Mesodermal cell (in vitro differentiated cells): Measurements from ENCODE around the gene CDC7.
A peak's percentile ranks its signal among the peaks of the same experiment; 100 is the strongest.

Source experiments
- H3K27ac ChIP-seq: 2 replicates; pipeline ENCODE4 v1.7.0; 2013; ENCODE audit warnings: mild to moderate bottlenecking, low read depth, low read length, moderate library complexity; ENCODE audit not compliant: severe bottlenecking
- H3K36me3 ChIP-seq: 2 replicates; pipeline ENCODE4 v1.7.1; 2013; ENCODE audit warnings: mild to moderate bottlenecking, low read length, moderate library complexity; ENCODE audit not compliant: control insufficient read depth, insufficient read depth
- H3K4me1 ChIP-seq: one replicate; pipeline ENCODE4 v1.7.1; 2013; ENCODE audit warnings: mild to moderate bottlenecking, low read length; ENCODE audit not compliant: insufficient read depth, control insufficient read depth, poor library complexity, severe bottlenecking
- H3K4me3 ChIP-seq: 2 replicates; pipeline ENCODE4 v1.7.0; 2013; ENCODE audit warnings: low read length, control low read depth, mild to moderate bottlenecking; ENCODE audit not compliant: insufficient read depth, poor library complexity, severe bottlenecking; ENCODE audit errors: extremely low read depth
- H3K9me3 ChIP-seq: 2 replicates; pipeline ENCODE4 v1.7.1; 2013; ENCODE audit warnings: mild to moderate bottlenecking, low read length, moderate library complexity; ENCODE audit not compliant: control insufficient read depth
- WGBS, 2 experiments: methylation state at CpG; one replicate each; pipeline ENCODE4 v1.1.5; 2013; ENCODE audit warnings: missing lambda C conversion rate in 2 of 2; ENCODE audit not compliant: insufficient coverage in 2 of 2; 5-methylcytosine and 5-hydroxymethylcytosine counted together

CDC7 gene

GRCh38 chr1:91499346-91499745, 1.3 kb upstream of the CDC7 start:
- Histone ChIP-seq H3K36me3 (no peaks in the 10 kb centered on the region), H3K9me3 (no peaks in the 10 kb centered on the region), H3K27ac (no peak overlapping the region), H3K4me3 (no peak overlapping the region), H3K4me1 (peaks cover 3% of the 10 kb centered on the region)
- WGBS, 2 experiments, result 100% methylated on average over 1 to 2 of the region's 2 CpGs

GRCh38 chr1:91499904-91500755, 521 bp upstream of the CDC7 start:
- 26 to 31% methylated on average over 6 to 13 of the region's 14 CpGs for WGBS, 2 experiments
- peak overlapping the region; percentile 97 for H3K27ac ChIP-seq
- H3K36me3 ChIP-seq, result no peaks in the 10 kb centered on the region

GRCh38 chr1:91501523-91501851, 836 bp downstream of the CDC7 start:
- peaks cover 7% of the 10 kb centered on the region for H3K4me1 ChIP-seq
- 0% methylated on average over 4 to 6 of the region's 9 CpGs for WGBS, 2 experiments
- peak overlapping the region; percentile 57 for H3K4me3 ChIP-seq
- no peaks in the 10 kb centered on the region for H3K9me3 ChIP-seq
- peak overlapping the region; percentile 97 for H3K27ac ChIP-seq
- no peaks in the 10 kb centered on the region for H3K36me3 ChIP-seq

More at GRCh38 chr1:91499904-91500755, 521 bp upstream of the CDC7 start:
- Histone ChIP-seq H3K4me3 (peak overlapping the region; percentile 57), H3K9me3 (no peaks in the 10 kb centered on the region), H3K4me1 (peaks cover 3% of the 10 kb centered on the region)

- Histone ChIP-seq H3K27ac (peak overlapping the region; percentile 97), H3K36me3 (no peaks in the 10 kb centered on the region), H3K9me3 (no peaks in the 10 kb centered on the region), H3K4me3 (peak overlapping the region; percentile 57), H3K4me1 (peaks cover 7% of the 10 kb centered on the region)
- 7 to 41% methylated on average over 3 to 4 of the region's 5 CpGs for WGBS, 2 experiments
Measured at GRCh38 chr1:91501971-91502671, 1.5 kb downstream of the CDC7 start.

GRCh38 chr1:91502672-91503184, 2.1 kb downstream of the CDC7 start:
- 43% methylated on average over 1 of the region's 2 CpGs; no CpG with 5 or more reads in 1 of the 2 experiments for WGBS, 2 experiments
- no peak overlapping the region for H3K4me3 ChIP-seq
- no peak overlapping the region for H3K27ac ChIP-seq
- no peaks in the 10 kb centered on the region for H3K9me3 ChIP-seq
- H3K36me3 ChIP-seq, result no peaks in the 10 kb centered on the region
- peaks cover 7% of the 10 kb centered on the region for H3K4me1 ChIP-seq

DNA sequence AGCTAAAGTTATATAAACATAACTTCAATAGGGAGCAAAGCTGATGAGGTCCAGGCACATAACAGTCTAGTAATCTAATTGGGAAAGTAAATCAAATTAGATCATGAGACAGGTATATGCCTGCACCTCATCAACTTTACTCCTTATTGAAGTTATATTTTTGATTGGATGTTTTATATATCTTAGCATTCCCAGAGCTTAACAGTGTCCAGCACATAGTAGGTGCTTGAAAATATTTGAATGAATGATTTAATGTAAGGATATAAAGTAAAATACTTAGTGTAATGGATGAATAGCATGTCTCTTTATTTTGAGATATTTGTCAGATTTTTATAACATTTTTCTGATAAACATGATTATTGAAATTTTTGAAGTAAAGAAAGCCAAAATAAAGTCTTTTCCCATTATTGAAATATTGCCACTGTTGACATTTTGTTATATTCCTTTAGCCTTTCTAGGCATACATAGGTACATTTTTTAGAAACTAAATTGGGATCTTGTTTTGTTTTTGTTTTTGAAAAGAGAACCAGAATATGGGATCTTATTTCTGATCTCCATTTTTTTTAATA, 2.8 kb downstream of the CDC7 start:
- no peaks in the 10 kb centered on the region for H3K9me3 ChIP-seq
- H3K4me1 ChIP-seq, result peaks cover 7% of the 10 kb centered on the region
- no peak overlapping the region for H3K27ac ChIP-seq
- H3K4me3 ChIP-seq, result no peak overlapping the region
- peaks cover 4% of the 10 kb centered on the region for H3K36me3 ChIP-seq

GRCh38 chr1:91503975-91504530, 3.4 kb downstream of the CDC7 start:
- Histone ChIP-seq H3K4me1 (peaks cover 7% of the 10 kb centered on the region), H3K36me3 (peaks cover 10% of the 10 kb centered on the region), H3K9me3 (no peaks in the 10 kb centered on the region), H3K27ac (no peak overlapping the region), H3K4me3 (no peak overlapping the region)
- WGBS, 2 experiments, result 83 to 88% methylated on average over 1 of the region's 1 CpG

- Histone ChIP-seq H3K27ac (no peak overlapping the region), H3K36me3 (peaks cover 18% of the 10 kb centered on the region), H3K4me3 (no peak overlapping the region), H3K4me1 (peaks cover 5% of the 10 kb centered on the region), H3K9me3 (no peaks in the 10 kb centered on the region)
- 83 to 85% methylated on average over 2 of the region's 3 CpGs for WGBS, 2 experiments
Measured at GRCh38 chr1:91505086-91505485, 4.4 kb downstream of the CDC7 start.

GRCh38 chr1:91506071-91506470, 5.4 kb downstream of the CDC7 start:
- no peaks in the 10 kb centered on the region for H3K9me3 ChIP-seq
- H3K36me3 ChIP-seq, result peaks cover 18% of the 10 kb centered on the region
- H3K4me3 ChIP-seq, result no peak overlapping the region
- H3K4me1 ChIP-seq, result peaks cover 4% of the 10 kb centered on the region
- no peak overlapping the region for H3K27ac ChIP-seq
- 88 to 96% methylated on average over 3 of the region's 4 CpGs for WGBS, 2 experiments

- no peaks in the 10 kb centered on the region for H3K9me3 ChIP-seq
- WGBS, 2 experiments, result no CpG with 5 or more reads among the region's 2 CpGs
Measured at GRCh38 chr1:91507328-91507727, 6.7 kb downstream of the CDC7 start.

More at GRCh38 chr1:91507328-91507727, 6.7 kb downstream of the CDC7 start:
- Histone ChIP-seq H3K4me1 (peaks cover 4% of the 10 kb centered on the region), H3K4me3 (no peak overlapping the region), H3K36me3 (peaks cover 18% of the 10 kb centered on the region), H3K27ac (no peak overlapping the region)
